Ovary (tissue), 9 donors: Measurements from ENCODE around the gene ITSN2. TPM values are rescaled to one million over a fixed set of nuclear protein-coding genes. Genes with fewer than 3 reads are reported as not detected.
A peak's percentile ranks its signal among the peaks of the same experiment; 100 is the strongest.
"Not testable (repeated sequence)": the region's sequence is repeated elsewhere in the genome, so short reads cannot be mapped to it uniquely, and the experiment has no call there.

Experiments used
- DNase-seq, 5 donors: peaks; one replicate each; pipeline ENCODE4 v3.0.0-alpha.2; 2019 to 2020
- H3K27ac ChIP-seq, 2 donors: fragments of 200-600 bp; one replicate each; pipeline versions ENCODE4 v1.5.1 to v1.8.0; 2019 to 2022
- H3K27me3 ChIP-seq: fragments of 200-600 bp; one replicate; pipeline ENCODE4 v1.8.0; 2022
- H3K36me3 ChIP-seq: fragments of 200-600 bp; sonication (generic); one replicate; pipeline ENCODE4 v1.5.1; 2019
- H3K4me1 ChIP-seq: one replicate; pipeline ENCODE4 v1.8.1; 2013; ENCODE audit warnings: mild to moderate bottlenecking, moderate library complexity; ENCODE audit not compliant: insufficient read depth
- H3K4me3 ChIP-seq: fragments of 200-600 bp; sonication (generic); one replicate; pipeline ENCODE4 v1.5.1; 2017
- H3K9me3 ChIP-seq, 2 donors: fragments of 200-600 bp in 1 of 2; sonication (generic) in 1 of 2; one replicate each; pipeline versions ENCODE4 v1.5.1 to v1.8.1; 2013 to 2019; ENCODE audit warnings: mild to moderate bottlenecking in 1 of 2, moderate library complexity in 1 of 2
- CTCF ChIP-seq, 3 donors: fragments of 450-650 bp in 2 of 3; fragments of 200-600 bp in 1 of 3; IDR thresholded peaks; one replicate each; pipeline versions ENCODE4 v1.5.1 to v1.8.0; 2016 to 2022; ENCODE audit warnings: antibody characterized with exemption in 3 of 3, mild to moderate bottlenecking in 1 of 3
- EP300 ChIP-seq: sonication (generic); formaldehyde crosslinking; IDR thresholded peaks from one replicate; pipeline ENCODE4 v1.6.1; 2017; ENCODE audit warnings: antibody characterized with exemption
- POLR2A ChIP-seq: fragments of 450-650 bp; IDR thresholded peaks from one replicate; pipeline ENCODE4 v1.6.1; 2017; ENCODE audit warnings: antibody characterized with exemption, mild to moderate bottlenecking, moderate library complexity
- WGBS, 3 donors: extraction: QIAGEN DNeasy Blood & Tissue Kit in 1 of 3; methylation state at CpG; one replicate each; pipeline versions ENCODE4 v1.1.5 to v1.1.7; 2013 to 2017; 5-methylcytosine and 5-hydroxymethylcytosine counted together
- intact Hi-C, 4 donors: fragments of 100-400 bp; cut with DNase I; formaldehyde crosslinking; loops; one replicate each; pipeline versions ENCODE4 v1.11.0 to v1.15.1; 2022 to 2023
- polyA plus RNA-seq, 2 donors: library from polyadenylated mRNA; stranded (reverse); fragments of 200-250 nt in 1 of 2; fragments of 350-450 nt in 1 of 2; fragmentation: Illumina TruSeq in 1 of 2; extraction: RNeasy Lipid Tissue Mini Kit (QIAGEN cat#74804) in 1 of 2; gene quantifications; one replicate each; pipeline ENCODE4 v1.2.3, GENCODE V29; 2013 to 2014
- total RNA-seq, 7 donors: library from RNA; depleted of rRNA in 2 of 7; stranded (reverse); fragments of >200 nt in 2 of 7; fragmentation: NEBNext Ultra II Directional in 3 of 7; extraction: Animal tissue kit (Norgen Biotek cat#: 25700) in 3 of 7; gene quantifications; one replicate each; pipeline versions ENCODE4 v1.1.0 to v1.2.4, GENCODE V29; 2016 to 2023
- donor health status: DM: no; HTN: no; CAD: no; lungs with moderate emphysema.
- donor health status: DM: no; HTN: no; CAD: no.
- donor health status: Bipolar disorder and iron deficiency.
- donor health status: DM: yes; HTN: yes; CAD: no.
- donor health status: DM: no; HTN: no; CAD: no.
- donor health status: DM: yes; HTN: yes; CAD: no.

Gene ITSN2
- total and polyA plus RNA-seq, 9 donors = 17.8 to 44.4 (median 38.5) TPM

GRCh38 chr2:24362253-24362652 is 1.9 kb upstream of the ITSN2 start:
- intact Hi-C loops = no loop called here
- Histone ChIP-seq H3K36me3 (no peaks in the 10 kb centered on the region), H3K27ac (no peak overlapping the region), H3K9me3 (no peaks in the 10 kb centered on the region), H3K4me1 (peaks cover 6% of the 10 kb centered on the region), H3K4me3 (no peak overlapping the region), H3K27me3 (no peaks in the 10 kb centered on the region)
- DNase-seq = no peak
- WGBS, 3 donors = 89 to 94% (median 92%) methylated on average over 4 of the region's 4 CpGs
- no peak for TF ChIP-seq CTCF (IDR thresholded peaks at IDR 0.05)
- TF ChIP-seq POLR2A = no peak
- no peak for TF ChIP-seq EP300

GRCh38 chr2:24360963-24361330 is 611 bp upstream of the ITSN2 start:
- TF ChIP-seq EP300 (no peak), POLR2A (no peak), CTCF (IDR thresholded peaks at IDR 0.05) (no peak)
- Histone ChIP-seq H3K4me1 (peaks cover 6% of the 10 kb centered on the region), H3K9me3 (no peaks in the 10 kb centered on the region), H3K36me3 (no peaks in the 10 kb centered on the region), H3K27ac (peak overlapping the region; percentile 88 to 96), H3K4me3 (peak overlapping the region; percentile 78), H3K27me3 (no peaks in the 10 kb centered on the region)
- WGBS, 3 donors = 89 to 90% (median 89%) methylated on average over 15 of the region's 15 CpGs
- DNase-seq = peak in 1 of 5 donors; percentile 25
- intact Hi-C loops = loop anchor here in 1 of 4 donors (2.0 kb wide), 1 partner anchor 60 kb away; no protein-coding TSS in a partner anchor

GRCh38 chr2:24359129-24360049 is 947 bp downstream of the ITSN2 start:
- Histone ChIP-seq H3K4me1 (peaks cover 1% of the 10 kb centered on the region), H3K4me3 (peak overlapping the region; percentile 78), H3K27me3 (no peaks in the 10 kb centered on the region), H3K9me3 (no peaks in the 10 kb centered on the region), H3K36me3 (no peaks in the 10 kb centered on the region), H3K27ac (peak overlapping the region; percentile 88 to 96)
- intact Hi-C loops = loop anchor here in 1 of 4 donors (2.0 kb wide), 1 partner anchor 59 kb away; no protein-coding TSS in a partner anchor
- TF ChIP-seq EP300 = no peak
- no peak for TF ChIP-seq POLR2A
- no peak for TF ChIP-seq CTCF (IDR thresholded peaks at IDR 0.05)
- DNase-seq = peak; percentile 50 to 61 (median 53)
- 8 to 10% (median 9%) methylated on average over 39 to 46 of the region's 46 CpGs for WGBS, 3 donors

GRCh38 chr2:24357767-24358166 is 2.6 kb downstream of the ITSN2 start:
- H3K27me3 ChIP-seq, H3K4me1 ChIP-seq, H3K36me3 ChIP-seq, intact Hi-C loops, H3K27ac ChIP-seq, H3K9me3 ChIP-seq, H3K4me3 ChIP-seq, DNase-seq: not testable (repeated sequence)
- 95 to 96% (median 96%) methylated on average over 12 of the region's 12 CpGs for WGBS, 3 donors

- DNase-seq, H3K27ac ChIP-seq, intact Hi-C loops, H3K4me3 ChIP-seq, H3K36me3 ChIP-seq, H3K9me3 ChIP-seq, H3K27me3 ChIP-seq, H3K4me1 ChIP-seq: not testable (repeated sequence)
- WGBS, 3 donors = 95 to 98% (median 95%) methylated on average over 4 of the region's 4 CpGs
These were observed 3.2 kb downstream of the ITSN2 start for GRCh38 chr2:24357115-24357514.
